GM21423 (cell line): ENCODE measurements around the gene COL6A1.

Source experiments
- ATAC-seq: cut with Tn5 transposase; IDR thresholded peaks from one replicate; pipeline ENCODE4 v1.9.1; 2021; ENCODE audit warnings: mild to moderate bottlenecking, moderate library complexity; ENCODE audit not compliant: unreplicated experiment

Gene COL6A1

GRCh38 chr21:45994086-45994661, 12.6 kb downstream of the COL6A1 start:
- ATAC-seq: no peak

- ATAC-seq: no peak
Measured at GRCh38 chr21:45994759-45995685, 13.5 kb downstream of the COL6A1 start.

GRCh38 chr21:45995686-45996179, 14.2 kb downstream of the COL6A1 start:
- ATAC-seq: no peak

GRCh38 chr21:45996311-45997204, 15.0 kb downstream of the COL6A1 start:
- no peak for ATAC-seq

- no peak for ATAC-seq
Measured at GRCh38 chr21:45997205-45997494, 15.6 kb downstream of the COL6A1 start.

- no peak for ATAC-seq
Measured at GRCh38 chr21:45997495-45998275, 16.1 kb downstream of the COL6A1 start.

GRCh38 chr21:45998276-45998701, 16.7 kb downstream of the COL6A1 start:
- no peak for ATAC-seq

- no peak for ATAC-seq
Measured at GRCh38 chr21:45998871-45999580, 17.5 kb downstream of the COL6A1 start.

- no peak for ATAC-seq
Measured at GRCh38 chr21:45999581-46000181, 18.1 kb downstream of the COL6A1 start.

- no peak for ATAC-seq
Measured at GRCh38 chr21:46000182-46000730, 18.7 kb downstream of the COL6A1 start.

GRCh38 chr21:46000731-46001641, 19.4 kb downstream of the COL6A1 start:
- ATAC-seq: no peak

- ATAC-seq: no peak
Measured at GRCh38 chr21:46001821-46002681, 20.5 kb downstream of the COL6A1 start.

- no peak for ATAC-seq
Measured at GRCh38 chr21:46002841-46003574, 21.4 kb downstream of the COL6A1 start.

- ATAC-seq: no peak
Measured at GRCh38 chr21:46003575-46004007, 22.0 kb downstream of the COL6A1 start.

- ATAC-seq: no peak
Measured at GRCh38 chr21:46004168-46004861, 22.7 kb downstream of the COL6A1 start.

- no peak for ATAC-seq
Measured at GRCh38 chr21:46005081-46005480, 23.5 kb downstream of the COL6A1 start.
